Measurements from ENCODE around the gene DCLK1.

GRCh38 chr13:36160297-36160696, 29.1 kb upstream of the DCLK1 start:
- TF ChIP-seq CTCF (IDR thresholded peaks at IDR 0.05; ENCODE audit: low read depth, low read length, missing input control) (no peak), TAF1 (conservative IDR thresholded peaks at IDR 0.05) (no peak)
